Left kidney (tissue), 2 donors: ENCODE results near the gene MRPS23. TPM values are rescaled to one million over a fixed set of nuclear protein-coding genes. Genes with fewer than 3 reads are reported as not detected.
"Not testable (repeated sequence)": the region's sequence is repeated elsewhere in the genome, so short reads cannot be mapped to it uniquely, and the experiment has no call there.

ENCODE experiments used
- DNase-seq: peaks from one replicate; pipeline ENCODE4 v3.0.0-alpha.2; 2013
- polyA plus RNA-seq: library from polyadenylated mRNA; unstranded; fragments of 120-200 nt; gene quantifications from one replicate; pipeline ENCODE4 v1.2.1, GENCODE V29; 2013; ENCODE audit not compliant: insufficient read length

The MRPS23 gene
- polyA plus RNA-seq, 1 donor: 57.0 TPM

DNA sequence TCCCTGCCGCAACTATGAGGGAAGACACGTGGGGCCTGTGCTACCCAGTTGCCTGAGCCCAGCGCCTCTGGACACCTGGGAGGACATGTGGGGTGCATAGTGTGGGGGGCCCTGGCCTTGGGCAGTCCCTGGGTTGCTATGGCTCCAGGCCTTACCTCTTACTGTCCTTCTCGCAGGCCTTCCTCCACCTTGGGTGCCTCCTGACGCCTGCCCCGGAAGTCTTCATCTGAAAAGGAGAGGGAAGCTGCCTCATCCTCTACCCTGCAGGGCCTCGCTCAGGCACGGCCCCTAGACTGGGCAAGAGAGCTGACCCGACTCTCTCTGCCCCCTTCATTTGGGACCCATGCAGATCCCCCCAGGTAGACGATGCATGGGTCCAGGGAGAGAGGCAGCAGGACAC, 16.5 kb upstream of the MRPS23 start:
- DNase-seq: no peak

DNA sequence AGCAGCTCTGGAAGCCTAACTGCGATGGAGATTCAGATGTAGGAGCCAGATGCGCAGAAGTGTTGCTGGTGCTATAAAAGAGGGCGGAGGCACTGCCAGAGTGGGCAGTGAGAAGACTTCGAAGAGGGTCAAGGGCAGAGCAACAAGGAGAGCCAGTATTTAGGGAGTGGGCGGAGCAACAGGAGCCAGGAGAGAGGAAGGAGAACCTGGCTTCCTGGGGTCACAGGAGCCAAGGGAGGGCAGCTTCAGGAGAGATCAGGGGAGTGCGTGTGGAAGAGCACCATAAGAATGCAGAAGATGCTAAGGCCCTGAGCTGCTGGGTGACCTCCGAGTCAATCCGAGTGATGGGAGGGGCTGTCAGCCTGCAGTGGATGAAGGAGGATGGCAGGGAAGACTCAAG, 14.4 kb upstream of the MRPS23 start:
- no peak for DNase-seq

DNA sequence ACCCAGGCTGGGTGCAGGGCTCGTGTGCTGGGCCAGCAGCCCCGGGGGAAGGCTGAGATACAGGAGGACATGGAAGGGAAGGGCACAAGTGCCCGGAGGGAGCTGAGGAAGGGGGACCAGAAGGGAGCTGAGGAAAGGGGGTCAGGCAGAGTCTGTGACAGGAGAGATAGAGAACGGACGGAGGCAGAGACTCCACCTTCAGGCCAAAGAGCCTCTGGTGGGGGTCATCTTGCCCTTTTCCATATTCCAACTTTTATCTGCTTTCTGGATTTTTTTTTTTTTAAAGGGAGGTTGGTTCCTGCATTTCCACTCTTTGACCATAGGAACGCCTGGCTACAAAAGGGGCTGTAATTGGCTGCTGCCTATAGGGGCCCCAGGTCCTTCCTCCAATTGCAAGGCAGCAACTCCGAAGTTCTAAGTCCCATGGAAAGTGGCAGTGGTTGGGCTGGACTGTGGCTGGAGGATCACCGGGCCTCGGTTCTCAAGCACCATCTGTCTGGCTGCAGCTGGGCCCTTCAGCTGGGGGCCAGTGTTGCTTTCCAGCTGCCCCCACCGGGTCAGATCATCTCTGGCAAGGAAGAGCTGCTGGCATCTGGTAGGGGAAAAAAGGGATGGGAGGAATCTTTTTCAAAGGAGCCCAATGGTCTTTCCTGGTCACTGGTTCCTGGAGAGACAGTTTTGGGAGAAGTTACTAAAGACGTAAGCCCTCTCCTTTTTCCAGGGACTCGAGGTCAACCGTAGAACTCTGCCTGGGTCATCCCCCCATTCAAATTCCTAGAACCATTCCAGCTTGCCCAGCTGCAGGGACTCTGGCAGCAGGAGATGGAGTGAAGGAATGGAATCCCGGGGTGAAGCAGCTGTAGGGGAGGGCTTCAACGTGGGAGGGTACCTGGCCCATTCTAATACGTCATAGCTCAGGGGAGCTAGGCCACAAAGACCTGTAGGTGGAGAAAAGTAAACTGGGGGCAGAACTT, 13.1 kb upstream of the MRPS23 start:
- DNase-seq: no peak

- peak; percentile 45 for DNase-seq
Observed at GRCh38 chr17:57861790-57862693, 12.2 kb upstream of the MRPS23 start.

DNA sequence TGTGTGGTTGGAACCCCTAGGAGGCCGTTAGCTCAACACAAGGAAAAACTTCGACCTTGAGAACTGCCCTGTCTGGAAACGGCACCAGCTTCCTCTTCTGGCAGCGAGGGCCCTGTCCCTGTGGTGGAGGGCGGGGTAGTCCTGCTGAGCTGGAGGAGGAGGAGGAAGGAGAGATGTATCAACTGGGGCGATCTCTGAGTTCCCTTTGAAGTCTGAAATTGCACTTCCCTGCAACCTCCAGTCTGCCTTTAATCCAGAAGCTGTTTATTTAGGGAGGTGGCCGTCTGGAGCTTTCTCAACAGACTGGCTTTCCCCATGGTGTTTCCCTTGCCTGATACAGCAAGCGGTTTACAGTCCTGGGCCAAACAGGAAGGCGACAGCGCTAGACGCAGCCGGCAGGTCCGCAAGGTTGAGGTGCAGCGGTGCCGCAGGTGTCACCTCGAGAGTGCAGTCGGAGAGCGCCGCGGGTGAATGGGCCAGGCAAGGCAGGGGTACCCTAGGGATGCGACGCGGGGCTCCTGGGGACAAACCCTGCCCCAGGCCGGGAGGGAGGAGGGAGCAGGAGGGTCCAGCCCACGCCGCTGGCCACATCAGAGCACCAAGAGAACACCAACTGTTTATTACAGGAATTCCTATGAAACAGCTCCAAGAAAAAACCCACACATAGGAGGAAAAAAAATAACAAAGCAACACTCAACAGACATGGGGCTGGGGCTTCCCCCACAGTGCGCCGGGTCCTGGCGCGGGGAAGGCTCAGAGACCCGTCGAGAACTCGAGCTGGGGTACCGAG, 11.4 kb upstream of the MRPS23 start:
- peak; percentile 30 for DNase-seq

- DNase-seq: no peak
Observed at GRCh38 chr17:57860414-57860999, 10.7 kb upstream of the MRPS23 start.

DNA sequence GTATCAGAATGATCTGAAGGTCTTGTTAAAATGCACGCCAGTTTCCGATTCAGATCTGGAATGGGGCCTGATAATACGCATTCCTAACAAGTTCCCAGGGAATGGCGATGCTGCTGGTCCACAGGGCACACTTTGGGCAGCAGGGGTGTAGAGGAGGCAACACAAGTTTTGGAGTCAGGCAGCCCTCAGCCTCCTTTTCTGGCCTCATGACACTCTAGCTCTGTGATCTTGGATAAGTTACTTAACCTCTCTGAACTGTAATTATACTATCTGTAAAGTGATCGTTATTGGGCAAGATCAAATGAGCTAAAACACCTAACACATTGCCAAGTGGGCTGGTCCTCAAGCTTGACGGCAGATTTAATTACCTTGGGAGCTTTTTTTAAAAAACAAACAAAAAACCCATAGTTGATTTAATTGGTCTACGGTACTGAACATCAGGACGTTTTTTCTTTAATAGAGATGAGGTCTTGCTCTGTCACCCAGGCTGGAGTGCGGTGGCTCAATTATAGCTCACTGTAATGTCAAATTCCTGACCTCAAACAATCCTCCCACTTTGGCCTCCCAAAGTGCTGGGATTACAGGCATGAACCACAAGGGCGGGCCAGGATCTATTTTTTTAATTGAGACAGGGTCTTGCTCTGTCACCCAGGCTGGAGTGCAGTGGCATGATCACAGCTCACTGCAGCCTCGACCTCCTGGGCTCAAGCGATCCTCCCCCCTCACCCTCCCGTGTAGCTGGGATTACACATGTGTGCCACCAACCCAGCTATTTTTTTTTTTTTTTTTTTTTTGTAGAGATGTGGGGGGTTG, 10.0 kb upstream of the MRPS23 start:
- no peak for DNase-seq

- no peak for DNase-seq
Observed at GRCh38 chr17:57858838-57859237, 9.0 kb upstream of the MRPS23 start.

DNA sequence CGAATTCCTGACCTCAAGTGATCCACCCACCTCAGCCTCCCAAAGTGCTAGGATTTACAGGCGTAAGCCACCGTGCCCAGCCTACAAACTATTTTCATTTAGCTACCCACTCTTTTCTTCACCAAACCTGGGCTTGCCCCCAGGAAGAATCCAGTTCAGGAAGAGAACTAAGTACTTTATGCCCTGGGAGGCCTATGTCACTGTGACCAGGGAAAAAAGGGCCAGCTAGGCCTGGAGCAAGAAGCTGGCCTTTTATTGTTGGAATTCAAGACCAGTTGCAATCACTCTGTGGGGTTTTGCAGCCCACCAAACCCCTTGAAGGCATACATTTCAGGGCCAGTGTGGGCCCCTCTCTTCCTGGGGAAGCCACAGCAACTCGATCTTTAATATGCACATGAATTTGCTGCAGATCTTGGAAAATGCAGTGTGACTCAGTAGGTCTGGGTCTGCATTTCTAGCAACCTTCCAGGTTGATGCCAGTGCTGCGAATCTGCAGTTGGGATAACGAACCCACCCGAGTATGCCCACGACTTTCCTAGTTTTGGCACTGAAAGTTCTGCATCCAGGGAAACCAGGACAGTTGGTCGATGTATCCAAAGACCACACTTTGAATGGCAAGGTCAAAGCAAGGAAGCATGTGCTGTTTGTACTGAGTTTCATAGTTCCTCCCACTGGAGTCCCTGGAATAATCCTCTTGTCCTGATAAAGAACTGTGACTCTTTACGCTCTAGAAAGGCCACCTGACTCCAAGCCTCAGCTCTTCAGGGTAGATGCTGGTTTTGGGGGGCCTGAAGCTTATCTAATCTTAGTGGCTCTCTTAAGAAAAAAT, 7.2 kb upstream of the MRPS23 start:
- no peak for DNase-seq

GRCh38 chr17:57855391-57856035, 5.7 kb upstream of the MRPS23 start:
- DNase-seq: no peak

DNA sequence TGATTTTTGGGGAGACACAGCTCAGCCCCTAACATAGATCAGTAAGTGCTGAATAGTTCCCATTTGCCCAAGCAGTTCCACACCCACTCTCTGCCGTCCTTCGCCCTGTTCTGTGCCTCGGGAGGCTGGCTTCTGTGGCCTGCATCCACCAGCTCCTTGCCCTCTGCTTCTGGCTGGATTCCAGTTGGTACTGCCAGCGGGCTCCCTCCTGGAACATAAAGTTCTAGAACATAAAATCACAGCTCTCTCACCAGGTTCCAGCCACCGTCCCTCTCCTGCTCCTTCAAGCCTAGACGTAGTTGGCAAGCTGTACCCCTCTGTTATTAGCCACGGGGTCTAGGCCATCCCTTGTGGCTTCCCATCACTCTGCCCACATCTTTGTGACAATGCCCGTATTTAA, 3.9 kb upstream of the MRPS23 start:
- DNase-seq: no peak

- no peak for DNase-seq
Observed at GRCh38 chr17:57852955-57853328, 3.1 kb upstream of the MRPS23 start.

GRCh38 chr17:57852092-57852954, 2.5 kb upstream of the MRPS23 start:
- no peak for DNase-seq

- no peak for DNase-seq
Observed at GRCh38 chr17:57849163-57849873, 526 bp downstream of the MRPS23 start.

DNA sequence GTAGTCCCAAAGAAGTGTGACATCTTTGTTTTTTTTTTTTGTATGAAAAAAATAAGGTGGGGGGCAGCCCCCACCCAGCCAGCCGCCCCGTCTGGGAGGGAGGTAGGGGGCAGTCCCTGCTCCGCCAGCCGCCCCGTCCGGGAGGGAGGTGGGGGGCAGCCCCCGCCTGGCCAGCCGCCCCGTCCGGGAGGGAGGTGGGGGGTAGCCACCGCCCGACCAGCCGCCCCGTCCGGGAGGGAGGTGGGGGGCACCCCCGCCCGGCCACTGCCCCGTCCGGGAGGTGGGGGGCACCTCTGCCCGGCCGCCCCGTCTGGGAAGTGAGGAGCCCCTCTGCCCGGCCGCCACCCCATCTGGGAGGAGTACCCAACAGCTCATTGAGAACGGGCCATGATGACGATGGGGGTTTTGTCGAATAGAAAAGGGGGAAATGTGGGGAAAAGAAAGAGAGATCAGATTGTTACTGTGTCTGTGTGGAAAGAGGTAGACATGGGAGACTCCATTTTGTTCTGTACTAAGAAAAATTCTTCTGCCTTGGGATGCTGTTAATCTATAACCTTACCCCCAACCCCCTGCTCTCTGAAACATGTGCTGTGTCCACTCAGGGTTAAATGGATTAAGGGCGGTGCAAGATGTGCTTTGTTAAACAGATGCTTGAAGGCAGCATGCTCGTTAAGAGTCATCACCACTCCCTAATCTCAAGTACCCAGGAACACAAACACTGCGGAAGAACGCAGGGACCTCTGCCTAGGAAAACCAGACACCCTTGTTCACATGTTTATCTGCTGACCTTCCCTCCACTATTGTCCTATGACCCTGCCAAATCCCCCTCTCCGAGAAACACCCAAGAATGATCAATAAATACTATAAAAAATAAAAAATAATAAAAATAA, 3.5 kb downstream of the MRPS23 start:
- not testable (repeated sequence) for DNase-seq

DNA sequence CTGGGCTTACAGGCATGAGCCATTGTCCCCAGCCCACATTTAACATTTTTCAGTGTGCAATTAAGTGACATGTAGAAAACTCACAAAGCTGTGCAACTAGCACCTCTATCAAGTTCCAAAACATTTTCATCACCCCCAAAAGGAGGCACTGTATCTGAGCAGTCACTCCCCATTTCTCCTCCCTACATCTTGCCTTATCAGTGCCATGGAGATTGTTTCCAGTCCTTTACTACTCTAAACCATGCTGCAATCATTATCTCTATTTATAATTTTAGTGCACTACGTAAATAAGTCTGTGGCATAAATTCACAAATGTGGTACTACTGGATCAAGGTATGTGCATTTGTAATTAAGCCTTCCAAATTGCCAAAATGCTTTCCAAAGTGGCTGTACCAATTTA, 7.6 kb downstream of the MRPS23 start:
- no peak for DNase-seq

DNA sequence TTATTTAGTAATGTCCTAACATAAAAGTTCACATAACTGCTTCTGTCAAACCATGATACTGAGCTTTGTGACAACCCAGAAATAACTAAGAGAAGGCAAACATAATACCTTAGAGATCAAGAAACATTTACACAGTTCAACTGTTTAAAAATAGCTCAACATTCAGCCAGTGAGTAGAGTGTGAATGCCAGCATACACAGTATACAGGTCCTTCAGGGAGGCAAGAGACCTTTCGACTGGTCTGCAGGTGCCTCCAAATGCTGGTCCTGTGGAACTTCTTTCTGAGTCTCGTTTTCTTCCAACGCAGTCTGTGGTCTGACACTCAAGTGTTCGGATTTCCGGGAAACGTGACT, 10.3 kb downstream of the MRPS23 start:
- DNase-seq: no peak
